NCI-H82 (cell line): ENCODE results near the gene GTF3C5.

Experiments used
- DNase-seq: peaks from one replicate; lab custom pipeline; 2025; lab: John Stamatoyannopoulos, UW

Gene GTF3C5

DNA sequence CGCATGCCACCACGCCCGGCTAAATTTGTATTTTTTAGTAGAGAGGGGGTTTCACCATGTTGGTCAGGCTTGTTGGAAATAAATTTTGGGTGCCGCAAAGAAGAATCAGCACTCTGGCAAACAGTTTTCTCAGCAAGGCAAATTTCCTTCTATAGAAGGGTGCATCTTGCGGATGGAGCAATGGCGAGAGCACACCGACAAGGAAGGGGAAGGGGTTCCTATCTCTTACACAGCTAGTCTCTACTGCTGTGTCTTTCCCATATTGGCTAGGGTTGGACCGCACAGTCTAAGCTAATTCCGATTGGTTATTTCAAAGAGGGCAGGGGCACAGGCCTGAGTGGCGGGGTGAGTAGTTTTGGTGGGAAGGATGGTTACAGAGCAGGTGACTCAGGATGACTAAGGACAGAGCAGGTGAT is 707 bp downstream of the GTF3C5 start:
- DNase-seq = peak; percentile 24

DNA sequence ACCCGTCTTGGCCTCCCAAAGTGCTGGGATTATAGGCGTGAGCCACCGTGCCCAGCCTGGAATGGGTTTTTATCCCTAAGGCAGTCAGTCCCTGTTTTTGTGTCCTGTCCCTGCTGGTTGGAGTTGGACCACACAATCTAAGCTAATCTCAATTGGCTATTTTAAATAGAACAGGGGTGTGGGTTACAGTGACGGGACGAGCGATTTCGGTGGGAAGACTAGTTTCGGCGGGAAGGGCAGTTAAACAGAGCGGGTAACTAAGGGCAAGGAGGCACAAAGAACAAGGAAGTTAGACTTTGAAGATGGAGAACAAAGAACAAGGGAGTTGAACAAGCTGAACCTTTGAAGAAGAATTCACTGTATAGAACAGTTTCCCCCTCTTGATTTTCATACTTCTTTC is 1.4 kb downstream of the GTF3C5 start:
- no peak for DNase-seq

DNA sequence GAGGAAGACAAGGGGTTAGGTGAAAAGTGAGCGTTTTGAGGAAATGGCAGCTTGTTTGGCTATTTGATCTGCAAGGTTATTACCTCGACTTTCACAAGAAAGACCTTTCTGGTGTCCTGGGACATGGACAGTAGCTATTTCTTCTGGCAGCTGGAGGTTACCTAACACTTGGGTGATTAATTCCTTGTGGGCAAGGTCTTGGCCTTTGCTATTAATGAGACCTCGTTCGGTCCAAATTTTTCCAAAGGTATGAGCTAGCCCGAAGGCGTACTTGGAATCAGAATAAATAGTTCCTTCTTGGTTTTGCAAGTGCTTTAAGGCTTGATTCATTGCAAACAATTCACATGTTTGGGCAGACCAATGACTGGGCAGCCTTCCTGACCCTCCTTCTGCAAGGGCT is 4.9 kb downstream of the GTF3C5 start:
- DNase-seq = no peak

DNA sequence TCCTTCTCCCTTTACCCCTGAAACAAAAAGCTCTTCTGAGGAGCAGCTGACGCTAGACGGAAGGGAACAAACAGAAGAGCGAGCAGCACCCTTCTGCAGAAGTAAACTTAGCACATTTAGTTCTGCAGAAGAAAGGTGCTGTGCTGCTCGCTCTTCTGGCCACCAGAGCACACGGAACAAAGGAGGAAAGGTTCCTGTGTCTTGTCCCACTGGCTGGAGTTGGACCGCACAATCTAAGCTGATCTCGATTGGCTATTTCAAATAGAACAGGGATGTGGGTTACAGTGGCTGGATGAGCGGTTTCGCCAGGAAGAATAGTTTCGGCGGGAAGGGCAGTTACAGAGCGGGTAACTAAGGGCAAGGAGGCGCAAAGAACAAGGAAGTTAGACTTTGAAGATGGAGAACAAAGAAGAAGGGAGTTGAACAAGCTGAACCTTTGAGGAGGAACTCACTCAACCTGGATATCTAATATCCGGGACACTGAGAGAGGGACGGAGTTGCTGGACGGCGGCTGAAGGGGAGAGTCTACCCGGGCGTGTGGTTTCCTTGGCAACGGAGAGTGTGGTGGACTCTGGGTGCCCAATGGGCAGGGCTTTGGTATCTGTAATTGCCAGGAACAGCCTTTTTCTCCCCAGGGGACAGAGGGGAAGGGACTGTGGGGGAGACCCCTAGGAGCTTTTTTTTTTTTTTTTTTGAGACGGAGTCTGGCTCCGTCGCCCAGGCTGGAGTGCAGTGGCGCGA is 7.1 kb downstream of the GTF3C5 start:
- DNase-seq = no peak

DNA sequence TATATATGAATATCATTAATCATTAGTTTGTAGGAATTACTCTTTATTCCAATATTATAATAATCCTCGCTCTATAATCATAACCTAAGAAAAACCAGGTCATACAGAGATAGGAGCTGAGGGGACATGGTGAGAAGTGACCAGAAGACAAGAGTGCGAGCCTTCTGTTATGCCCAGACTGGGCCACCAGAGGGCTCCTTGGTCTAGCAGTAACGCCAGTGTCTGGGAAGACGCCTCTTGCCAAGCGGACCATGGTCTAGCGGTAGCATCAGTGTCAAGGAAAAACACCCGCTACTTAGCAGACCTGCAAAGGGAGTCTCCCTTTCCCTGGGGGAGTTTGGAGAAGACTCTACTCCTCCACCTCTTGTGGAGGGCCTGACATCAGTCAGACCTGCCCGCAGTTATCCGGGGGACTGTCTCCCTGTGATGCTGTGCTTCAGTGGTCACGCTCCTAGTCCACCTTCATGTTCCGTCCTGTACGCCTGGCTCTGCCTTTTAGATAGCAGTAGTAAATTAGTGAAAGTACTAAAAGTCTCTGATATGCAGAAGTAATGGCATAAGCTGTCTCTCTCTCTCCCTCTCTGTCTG is 10.2 kb downstream of the GTF3C5 start:
- DNase-seq = peak; percentile 56

DNA sequence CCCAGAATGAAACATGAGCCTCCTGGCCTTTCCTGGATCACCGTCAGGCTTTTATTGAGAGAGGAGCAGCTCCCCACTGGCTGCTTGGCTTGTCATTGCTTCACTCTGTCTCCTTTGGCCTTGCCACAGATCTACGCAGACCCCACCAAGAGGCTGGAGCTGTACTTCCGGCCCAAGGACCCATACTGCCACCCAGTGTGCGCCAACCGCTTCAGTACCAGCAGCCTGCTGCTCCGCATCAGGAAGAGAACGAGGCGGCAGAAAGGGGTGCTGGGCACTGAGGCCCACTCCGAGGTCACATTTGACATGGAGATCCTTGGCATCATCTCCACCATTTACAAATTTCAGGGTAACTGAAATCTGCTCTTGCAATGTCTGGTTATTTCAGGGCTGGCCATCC is 11.2 kb downstream of the GTF3C5 start:
- DNase-seq = no peak

DNA sequence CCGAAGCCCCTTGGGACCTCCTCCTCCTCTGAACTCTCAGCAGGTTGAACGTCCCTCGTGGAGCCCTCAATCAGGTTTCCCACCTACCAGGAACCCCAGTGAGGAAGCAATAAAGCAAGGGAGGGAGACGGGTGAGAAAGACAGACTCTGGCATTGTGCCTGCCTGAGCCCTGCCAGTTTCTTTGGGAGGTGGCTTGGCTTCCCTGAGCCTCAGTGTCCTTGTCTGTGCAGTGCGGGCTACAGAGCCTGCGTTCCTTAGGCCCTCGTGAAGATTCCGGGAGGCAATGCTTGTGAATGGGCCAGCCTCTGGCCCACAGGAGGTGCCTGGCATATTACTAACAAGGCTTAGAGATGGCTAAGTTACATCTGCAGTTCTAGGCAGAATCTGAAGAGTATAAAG is 11.9 kb downstream of the GTF3C5 start:
- no peak for DNase-seq

DNA sequence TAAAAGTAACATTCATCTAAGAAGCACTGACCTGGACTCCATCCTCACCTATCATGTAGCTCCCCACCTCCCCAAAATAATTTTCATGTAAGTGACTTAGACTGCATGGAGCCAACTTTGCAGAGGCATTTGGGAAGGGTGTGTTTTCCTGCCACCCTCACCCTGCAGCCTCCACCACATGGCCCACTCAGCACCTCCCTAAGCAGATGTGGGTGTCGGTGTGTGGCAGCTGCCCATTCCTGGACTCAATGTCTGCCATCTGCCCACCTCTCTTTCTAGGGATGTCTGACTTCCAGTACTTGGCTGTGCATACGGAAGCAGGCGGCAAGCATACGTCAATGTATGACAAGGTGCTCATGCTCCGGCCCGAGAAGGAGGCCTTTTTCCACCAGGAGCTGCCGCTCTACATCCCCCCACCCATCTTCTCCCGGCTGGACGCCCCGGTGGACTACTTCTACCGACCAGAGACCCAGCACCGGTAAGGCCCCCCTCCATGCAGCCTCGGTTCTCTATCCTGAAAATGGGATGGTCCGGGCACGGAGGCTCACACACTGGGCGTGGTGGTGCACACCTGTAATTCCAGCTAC is 12.7 kb downstream of the GTF3C5 start:
- no peak for DNase-seq

DNA sequence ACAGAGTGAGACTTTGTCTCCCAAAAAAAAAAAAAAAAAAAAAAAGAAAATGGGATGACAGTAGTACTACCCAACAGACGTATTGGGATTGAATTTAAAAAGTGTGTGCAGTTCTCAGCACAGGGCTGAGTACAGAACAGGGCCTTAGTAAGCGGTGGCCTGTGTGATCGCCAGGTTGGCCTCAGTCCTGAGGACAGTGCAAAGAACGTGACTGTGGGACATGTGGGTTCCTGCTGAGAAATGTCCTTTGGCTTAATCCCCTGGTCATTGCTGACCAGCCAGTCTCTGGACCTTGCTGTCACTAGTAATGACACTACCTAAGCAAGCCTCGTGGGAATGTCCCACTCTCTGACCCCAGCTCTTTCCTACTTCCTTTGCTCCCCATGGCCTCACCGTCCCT is 13.3 kb downstream of the GTF3C5 start:
- no peak for DNase-seq

DNA sequence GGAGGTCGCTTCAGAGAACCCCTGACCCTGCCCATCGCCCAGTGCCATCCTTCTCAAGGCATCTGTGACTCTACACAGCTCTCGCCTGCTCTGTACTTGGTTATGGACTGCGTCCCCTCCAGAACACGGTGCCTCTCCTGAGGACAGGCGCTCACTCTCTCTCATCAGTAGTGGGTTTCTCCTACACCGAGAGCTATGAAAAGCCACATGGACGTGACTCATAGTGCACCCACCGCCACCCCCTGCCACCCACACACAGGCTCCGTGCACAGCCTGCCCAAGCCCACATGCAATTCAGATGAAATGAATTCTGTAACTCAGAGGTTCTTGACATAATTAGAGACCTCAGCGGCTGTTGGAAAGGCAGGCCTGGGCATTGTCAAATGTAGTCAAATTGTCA is 13.9 kb downstream of the GTF3C5 start:
- DNase-seq = no peak

DNA sequence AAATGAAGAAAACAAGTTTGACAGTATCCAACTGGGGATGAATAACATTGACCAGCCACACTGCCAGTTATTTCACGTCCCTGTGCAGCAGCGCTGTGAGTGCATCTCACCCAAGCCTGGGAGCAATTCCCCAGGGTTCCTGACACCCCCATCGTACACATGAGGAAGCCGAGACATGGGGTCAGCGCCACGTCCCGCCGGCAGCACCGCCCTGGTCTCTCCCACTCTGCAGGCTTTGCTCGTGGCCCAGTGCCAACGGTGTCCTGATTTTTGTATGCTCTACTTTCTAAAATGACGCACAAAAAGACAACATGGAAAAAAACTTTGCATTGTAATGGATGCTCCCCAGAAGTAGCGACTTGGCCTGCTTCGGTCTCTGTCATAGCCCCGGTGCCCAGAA is 14.3 kb downstream of the GTF3C5 start:
- DNase-seq = no peak

DNA sequence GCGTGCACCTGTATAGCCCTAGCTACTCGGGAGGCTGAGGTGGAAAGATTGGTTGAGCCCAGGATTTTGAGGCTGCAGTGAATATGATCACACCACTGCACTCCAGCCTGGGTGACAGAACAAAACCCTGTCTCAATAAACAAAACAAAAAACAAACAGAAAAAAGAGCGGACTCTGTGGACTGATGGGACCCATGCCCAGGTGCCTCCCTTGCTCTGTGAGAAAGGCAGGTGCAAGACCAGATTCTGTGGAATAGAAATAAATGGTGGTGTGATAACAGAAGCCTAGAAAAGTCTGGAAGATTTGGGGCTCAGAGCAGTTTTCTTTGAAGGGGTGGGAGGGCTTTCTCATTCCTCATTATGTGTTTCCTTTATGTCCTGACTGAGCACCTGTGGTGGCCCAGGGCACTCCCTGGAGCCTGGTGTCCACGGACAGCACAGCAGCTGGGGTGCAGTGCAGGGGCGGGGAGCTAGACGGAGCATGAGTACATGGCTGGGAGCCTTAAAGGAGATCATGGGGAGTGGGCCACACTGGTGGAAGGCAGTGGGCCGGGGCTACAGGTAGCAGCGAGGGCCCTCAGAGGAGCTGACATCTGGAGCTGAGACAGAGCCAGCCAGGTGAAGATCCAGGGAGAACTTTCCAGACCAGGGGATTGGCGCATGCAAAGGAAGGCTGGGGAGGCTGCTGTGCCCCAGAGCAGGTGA is 15.6 kb downstream of the GTF3C5 start:
- DNase-seq = no peak

DNA sequence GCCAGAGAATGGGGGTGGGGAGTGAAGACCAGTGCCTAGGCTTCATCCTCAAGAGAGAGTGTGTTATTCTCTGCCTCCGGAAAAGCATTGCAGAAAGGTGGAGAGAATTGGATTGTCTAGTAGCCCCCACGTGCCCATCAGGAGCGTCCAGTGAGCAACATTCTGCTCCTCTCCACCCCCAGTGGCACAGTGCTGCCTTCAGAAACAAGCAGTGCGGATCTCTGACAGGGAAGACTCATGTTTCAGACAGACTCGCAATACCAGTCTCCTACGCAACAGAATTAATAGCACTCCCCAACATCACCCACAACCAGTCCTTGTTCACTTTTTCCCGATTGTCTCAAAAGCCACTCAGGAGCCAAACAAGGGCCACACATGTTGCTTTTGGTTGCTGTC is 16.1 kb downstream of the GTF3C5 start:
- DNase-seq = no peak

DNA sequence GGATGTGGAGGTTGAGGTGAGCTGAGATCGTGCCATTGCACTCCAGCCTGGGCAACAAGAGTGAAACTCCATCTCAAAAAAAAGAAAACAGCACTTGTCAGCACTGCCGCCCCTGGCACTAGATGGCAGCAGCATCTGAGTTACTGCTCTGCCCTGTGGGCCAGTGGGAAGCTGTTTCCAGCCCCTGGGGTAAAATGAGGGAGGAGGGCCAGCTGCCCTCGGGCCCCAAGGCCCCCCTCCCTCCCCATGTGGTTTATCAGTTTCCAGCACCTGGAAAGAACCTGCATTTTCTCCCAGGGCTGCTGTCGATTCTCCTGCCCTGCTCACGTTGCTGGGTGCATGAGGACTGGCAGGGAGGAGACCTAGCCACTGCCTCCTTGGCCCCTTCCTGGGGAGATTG is 17.8 kb downstream of the GTF3C5 start:
- no peak for DNase-seq

DNA sequence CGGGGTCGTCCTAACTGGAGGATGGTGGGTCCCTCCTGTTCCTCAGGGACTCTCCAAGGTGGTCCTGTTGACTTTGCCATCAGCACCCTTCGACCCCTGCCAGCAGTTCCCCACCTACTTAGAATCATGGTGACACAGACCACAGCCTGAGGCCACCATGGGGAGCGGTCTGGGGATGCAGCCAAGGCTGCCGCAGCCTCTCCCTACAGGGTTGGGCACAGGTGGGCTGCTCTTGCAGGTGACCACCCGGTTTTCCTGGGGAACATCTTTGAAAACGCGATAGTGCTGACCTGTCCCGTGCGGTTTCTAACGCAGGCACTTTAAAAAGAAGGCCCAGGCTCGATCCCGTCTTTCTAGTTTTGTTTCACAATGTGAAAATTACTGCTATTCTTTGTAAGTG is 18.2 kb downstream of the GTF3C5 start:
- DNase-seq = no peak

DNA sequence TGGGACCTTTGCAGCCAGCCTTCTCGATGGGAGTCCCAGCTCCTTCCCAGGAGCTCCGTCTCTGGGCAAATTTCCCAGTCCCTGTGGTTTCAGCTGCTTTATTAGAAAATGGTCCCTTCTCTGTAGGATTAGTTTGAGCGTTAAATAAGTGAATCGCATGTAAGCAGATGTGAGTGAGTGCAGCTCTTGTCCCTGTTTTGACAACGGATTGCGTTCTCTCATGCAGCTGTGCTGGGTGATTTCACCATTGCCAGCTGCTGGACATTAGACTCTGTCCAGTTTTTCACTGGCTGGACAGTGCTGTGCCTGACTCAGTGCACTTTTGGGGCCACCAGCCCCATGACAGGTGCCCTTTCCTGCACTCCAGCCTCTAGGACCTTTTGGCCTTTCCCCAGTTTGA is 19.3 kb downstream of the GTF3C5 start:
- DNase-seq = no peak

DNA sequence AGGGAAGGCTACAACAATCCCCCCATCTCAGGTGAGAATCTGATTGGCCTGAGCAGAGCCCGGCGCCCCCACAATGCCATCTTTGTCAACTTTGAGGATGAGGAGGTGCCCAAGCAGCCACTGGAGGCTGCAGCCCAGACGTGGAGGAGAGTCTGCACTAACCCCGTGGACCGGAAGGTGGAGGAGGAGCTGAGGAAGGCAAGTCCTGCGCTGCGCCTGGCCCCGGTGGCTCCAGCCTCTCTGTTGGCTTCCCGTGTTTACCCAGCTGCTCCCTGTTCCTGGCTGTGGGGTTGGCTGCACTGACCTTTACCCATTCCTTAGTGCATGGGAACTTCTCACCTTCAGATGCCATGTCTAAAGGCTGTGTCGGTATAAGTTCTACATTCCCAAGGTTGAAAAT is 20.0 kb downstream of the GTF3C5 start:
- DNase-seq = no peak

DNA sequence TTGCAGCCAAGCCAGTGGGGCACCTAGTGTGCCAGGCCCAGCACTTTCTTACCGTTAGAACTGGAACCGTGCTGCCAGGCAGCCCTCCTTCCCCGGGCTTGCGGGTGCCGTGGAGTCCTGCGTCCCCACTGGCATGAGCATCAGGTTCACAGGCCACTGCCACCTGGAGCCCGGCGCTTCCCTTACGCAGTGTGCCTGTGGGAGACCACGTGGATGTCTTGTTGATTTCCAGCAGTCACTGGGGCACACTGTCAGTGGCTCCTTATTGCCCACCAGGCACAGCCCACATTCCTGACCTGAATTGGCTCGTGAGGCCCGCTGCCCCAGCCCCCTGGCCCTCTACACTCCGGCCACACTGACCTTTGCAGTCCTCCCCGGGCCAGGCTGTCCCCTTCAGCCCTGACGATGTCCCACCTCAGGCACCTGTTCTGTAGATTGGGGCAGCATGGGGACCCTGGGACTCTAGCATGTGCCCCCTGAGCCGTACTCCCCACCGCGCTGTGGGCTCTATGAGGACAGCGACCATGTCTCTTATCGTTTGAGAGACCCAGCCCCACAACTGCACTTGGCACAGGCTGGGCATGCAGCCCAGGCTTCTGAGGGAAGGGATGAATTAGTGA is 20.6 kb downstream of the GTF3C5 start:
- no peak for DNase-seq

DNA sequence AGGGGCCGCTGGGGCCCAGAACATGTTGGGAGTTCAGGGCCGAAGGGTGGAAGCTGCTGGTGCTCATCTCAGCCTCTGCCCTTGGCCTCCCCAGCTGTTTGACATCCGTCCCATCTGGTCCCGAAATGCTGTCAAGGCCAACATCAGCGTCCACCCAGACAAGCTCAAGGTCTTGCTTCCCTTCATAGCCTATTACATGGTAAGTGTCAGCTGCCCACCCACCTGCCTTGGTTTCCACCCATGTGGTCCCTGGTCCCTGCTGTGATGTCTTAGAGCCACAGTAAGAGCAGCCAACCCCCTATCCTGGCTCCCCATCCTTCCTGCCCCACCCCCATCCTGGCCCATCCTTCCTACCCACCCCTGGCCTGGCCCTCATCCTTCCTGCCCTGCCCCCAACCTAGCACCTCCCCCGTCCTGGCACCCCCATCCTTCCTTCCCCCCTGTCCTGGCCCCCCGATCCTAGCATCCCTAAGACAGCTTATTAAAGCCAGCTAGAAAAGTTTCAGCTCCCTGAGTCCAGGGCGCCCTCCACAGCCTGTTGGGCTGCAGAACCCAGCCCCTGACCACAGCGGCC is 21.3 kb downstream of the GTF3C5 start:
- no peak for DNase-seq

DNA sequence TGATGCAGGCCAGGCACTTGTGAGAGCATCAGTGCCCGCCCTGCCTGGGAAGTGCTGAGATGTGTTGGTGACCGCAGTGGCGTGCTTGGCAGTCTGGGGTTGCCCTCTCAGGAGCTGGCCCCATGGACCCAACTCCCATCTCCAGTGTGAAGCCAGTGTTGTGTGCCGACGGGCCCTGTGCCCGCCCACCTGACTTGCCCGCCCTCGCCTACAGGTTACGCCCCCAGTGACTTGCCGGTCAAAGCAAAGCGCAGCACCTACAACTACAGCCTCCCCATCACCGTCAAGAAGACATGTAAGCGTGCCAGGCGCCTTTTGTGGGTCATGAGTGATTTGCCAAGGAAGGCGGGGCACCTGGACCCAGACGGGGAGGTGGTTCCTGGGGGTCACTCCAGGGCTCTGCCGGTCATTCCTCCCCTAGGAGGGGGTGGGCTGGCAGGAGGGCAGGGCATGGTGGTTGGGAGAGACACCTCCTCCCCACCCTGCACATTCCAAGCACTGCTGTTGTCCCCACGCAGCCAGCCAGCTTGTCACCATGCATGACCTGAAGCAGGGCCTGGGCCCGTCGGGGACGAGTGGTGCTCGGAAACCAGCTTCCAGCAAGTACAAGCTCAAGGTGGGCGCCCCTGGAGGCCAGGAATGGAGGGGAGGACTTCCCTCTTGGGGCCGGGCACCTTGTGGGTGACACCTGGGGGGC is 23.5 kb downstream of the GTF3C5 start:
- DNase-seq = no peak

DNA sequence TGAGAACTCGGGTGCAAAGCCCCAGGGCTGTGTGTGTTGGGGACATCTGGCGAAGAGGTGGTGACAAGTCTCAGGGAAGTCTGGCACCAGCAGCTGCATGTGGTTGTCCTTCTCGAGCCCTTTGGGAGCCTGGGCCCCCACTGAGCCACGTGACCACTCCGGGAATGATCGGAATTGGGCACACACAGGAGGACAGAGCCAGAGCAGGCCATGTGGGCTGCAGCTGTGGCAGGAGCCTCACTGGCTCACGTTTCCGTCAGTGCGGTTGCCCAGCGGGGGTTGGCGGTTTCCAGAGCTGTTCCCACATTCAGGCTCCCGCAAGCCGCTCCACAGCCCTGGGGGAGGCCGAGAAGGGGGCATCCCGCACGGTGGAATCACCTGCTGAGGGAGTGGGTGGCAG is 24.2 kb downstream of the GTF3C5 start:
- DNase-seq = no peak
